Measurements from ENCODE around the gene ZNF708. TPM values are rescaled to one million over a fixed set of nuclear protein-coding genes. Genes with fewer than 3 reads are reported as not detected.

Gene ZNF708
- total and polyA plus RNA-seq, 2 of the 13 experiments (the other 11 are each of a cell fraction or from before 2014, with no cell fraction given): 1.8 to 5.2 TPM

- TF ChIP-seq ZC3H13 (CRISPR knock-in tag; IDR thresholded peaks at IDR 0.05) (no peak), RBM22 (optimal IDR thresholded peaks at IDR 0.05; ENCODE audit: low read length) (no peak), ZNF768 (CRISPR knock-in tag; IDR thresholded peaks at IDR 0.05) (no peak; the same call in 1 of the 2 replicates), ZBTB14 (CRISPR knock-in tag; IDR thresholded peaks at IDR 0.05) (no peak), HOXA9 (CRISPR knock-in tag; IDR thresholded peaks at IDR 0.05; ENCODE audit: borderline replicate concordance) (no peak), ZNF83 (CRISPR knock-in tag; IDR thresholded peaks at IDR 0.05; ENCODE audit: borderline replicate concordance) (0 out of 2 replicates have a peak, but pooled peaks have one; percentile 28), ZMYM3 (CRISPR knock-in tag; IDR thresholded peaks at IDR 0.05) (no peak), ZNF407 (CRISPR knock-in tag; IDR thresholded peaks at IDR 0.05; ENCODE audit: not compliant biosample characterization) (no peak), ZNF530 (CRISPR knock-in tag; IDR thresholded peaks at IDR 0.05; ENCODE audit: low read depth) (no peak), CCDC6 (CRISPR knock-in tag; IDR thresholded peaks at IDR 0.05) (no peak; the same call in 1 of the 2 replicates), MEF2D (CRISPR knock-in tag; IDR thresholded peaks at IDR 0.05) (no peak), ZNF616 (CRISPR knock-in tag; IDR thresholded peaks at IDR 0.05; ENCODE audit: low read depth) (no peak), ZBTB26 (CRISPR knock-in tag; IDR thresholded peaks at IDR 0.05; ENCODE audit: borderline replicate concordance) (no peak), ZNF263 (CRISPR knock-in tag; IDR thresholded peaks at IDR 0.05) (peak; percentile 35; the same call in 1 of the 2 replicates), ZNF577 (CRISPR knock-in tag; IDR thresholded peaks at IDR 0.05; ENCODE audit: borderline replicate concordance, low read depth) (no peak), DR1 (CRISPR knock-in tag; IDR thresholded peaks at IDR 0.05) (0 out of 2 replicates have a peak, but pooled peaks have one; percentile 38)
- TF ChIP-seq, protein P1, sequence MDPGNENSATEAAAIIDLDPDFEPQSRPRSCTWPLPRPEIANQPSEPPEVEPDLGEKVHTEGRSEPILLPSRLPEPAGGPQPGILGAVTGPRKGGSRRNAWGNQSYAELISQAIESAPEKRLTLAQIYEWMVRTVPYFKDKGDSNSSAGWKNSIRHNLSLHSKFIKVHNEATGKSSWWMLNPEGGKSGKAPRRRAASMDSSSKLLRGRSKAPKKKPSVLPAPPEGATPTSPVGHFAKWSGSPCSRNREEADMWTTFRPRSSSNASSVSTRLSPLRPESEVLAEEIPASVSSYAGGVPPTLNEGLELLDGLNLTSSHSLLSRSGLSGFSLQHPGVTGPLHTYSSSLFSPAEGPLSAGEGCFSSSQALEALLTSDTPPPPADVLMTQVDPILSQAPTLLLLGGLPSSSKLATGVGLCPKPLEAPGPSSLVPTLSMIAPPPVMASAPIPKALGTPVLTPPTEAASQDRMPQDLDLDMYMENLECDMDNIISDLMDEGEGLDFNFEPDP (CRISPR knock-in tag; conservative IDR thresholded peaks at IDR 0.05): no peak
Measured at GRCh38 chr19:21328885-21329605, at the start of gene ZNF708 (continued).
